ENCODE results near the gene STAP2.

The STAP2 gene

GRCh38 chr19:4316956-4317355 is 21.7 kb downstream of the STAP2 start:
- H3K36me3 ChIP-seq (ENCODE audit: control insufficient read depth, insufficient read depth, low read length), result peaks cover 8% of the 10 kb centered on the region
- H3K4me3 ChIP-seq (ENCODE audit: low read depth, low read length), result no peak overlapping the region
- no peaks in the 10 kb centered on the region for H3K4me1 ChIP-seq (ENCODE audit: control insufficient read depth, insufficient read depth, low read length)
- H3K9me3 ChIP-seq (ENCODE audit: control insufficient read depth, insufficient read depth, low read length), result no peaks in the 10 kb centered on the region
- H3K27me3 ChIP-seq (ENCODE audit: control insufficient read depth, insufficient read depth, low read length), result no peaks in the 10 kb centered on the region
- H3K9ac ChIP-seq (ENCODE audit: low read depth, low read length), result no peak overlapping the region

- H3K36me3 ChIP-seq (ENCODE audit: control insufficient read depth, insufficient read depth, low read length), result peaks cover 25% of the 10 kb centered on the region
- no peak overlapping the region for H3K9ac ChIP-seq (ENCODE audit: low read depth, low read length)
- no peaks in the 10 kb centered on the region for H3K27me3 ChIP-seq (ENCODE audit: control insufficient read depth, insufficient read depth, low read length)
Observed at GRCh38 chr19:4313847-4314490, 24.7 kb downstream of the STAP2 start.

DNA sequence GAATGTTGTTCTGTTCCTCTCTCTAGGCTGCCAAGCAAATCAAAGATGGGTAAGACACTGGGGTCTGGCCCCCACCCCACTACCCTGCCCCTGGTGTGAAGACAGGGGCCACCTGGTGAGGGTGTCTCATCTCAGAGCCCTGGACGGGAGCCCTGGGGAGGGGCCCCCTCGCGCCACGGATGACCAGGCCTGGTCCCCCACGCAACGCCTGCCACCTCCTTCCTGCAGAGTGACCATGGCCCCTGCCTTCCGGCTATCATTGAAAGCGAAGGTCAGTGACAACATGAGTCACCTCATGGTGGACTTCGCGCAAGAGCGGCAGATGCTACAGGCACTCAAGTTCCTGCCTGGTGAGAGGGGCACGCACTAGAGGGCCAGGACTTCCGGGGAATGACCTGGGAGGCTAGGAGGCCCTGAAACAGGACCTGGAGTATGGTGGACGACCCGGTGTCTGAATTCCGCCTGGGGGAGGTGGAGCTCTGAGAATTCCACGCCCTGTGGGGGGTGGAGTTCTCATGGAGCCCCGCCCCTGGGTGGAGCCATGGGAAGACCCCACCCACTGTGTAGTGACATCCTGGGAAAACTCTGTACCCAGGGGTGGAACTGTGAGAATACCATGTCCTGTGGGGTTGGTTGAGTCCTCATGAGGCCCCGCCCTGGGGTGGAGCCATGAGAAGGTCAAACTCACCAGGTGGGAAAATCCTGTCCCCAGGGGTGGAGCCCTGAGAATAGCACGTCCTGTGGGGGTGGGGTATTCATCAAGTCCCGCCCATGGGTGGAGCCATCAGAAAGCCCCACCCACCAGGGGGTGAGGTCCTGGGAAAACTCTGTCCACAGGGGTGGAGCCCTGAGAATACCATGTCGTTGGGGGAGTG is 28.1 kb downstream of the STAP2 start:
- no peaks in the 10 kb centered on the region for H3K9me3 ChIP-seq (ENCODE audit: control insufficient read depth, insufficient read depth, low read length)
- no peak overlapping the region for H3K4me3 ChIP-seq (ENCODE audit: low read depth, low read length)
- H3K27me3 ChIP-seq (ENCODE audit: control insufficient read depth, insufficient read depth, low read length), result no peaks in the 10 kb centered on the region
- H3K4me1 ChIP-seq (ENCODE audit: control insufficient read depth, insufficient read depth, low read length), result no peaks in the 10 kb centered on the region
- H3K9ac ChIP-seq (ENCODE audit: low read depth, low read length), result no peak overlapping the region
- peaks cover 30% of the 10 kb centered on the region for H3K36me3 ChIP-seq (ENCODE audit: control insufficient read depth, insufficient read depth, low read length)

More at GRCh38 chr19:4313847-4314490, 24.7 kb downstream of the STAP2 start:
- H3K4me3 ChIP-seq (ENCODE audit: low read depth, low read length), result no peak overlapping the region
- no peaks in the 10 kb centered on the region for H3K4me1 ChIP-seq (ENCODE audit: control insufficient read depth, insufficient read depth, low read length)
- no peaks in the 10 kb centered on the region for H3K9me3 ChIP-seq (ENCODE audit: control insufficient read depth, insufficient read depth, low read length)

GRCh38 chr19:4305659-4306058 is 33.0 kb downstream of the STAP2 start:
- Histone ChIP-seq H3K4me1 (ENCODE audit: control insufficient read depth, insufficient read depth, low read length) (peaks cover 3% of the 10 kb centered on the region), H3K27me3 (ENCODE audit: control insufficient read depth, insufficient read depth, low read length) (no peaks in the 10 kb centered on the region), H3K4me3 (ENCODE audit: low read depth, low read length) (no peak overlapping the region), H3K36me3 (ENCODE audit: control insufficient read depth, insufficient read depth, low read length) (peaks cover 19% of the 10 kb centered on the region), H3K9ac (ENCODE audit: low read depth, low read length) (no peak overlapping the region), H3K9me3 (ENCODE audit: control insufficient read depth, insufficient read depth, low read length) (no peaks in the 10 kb centered on the region)

DNA sequence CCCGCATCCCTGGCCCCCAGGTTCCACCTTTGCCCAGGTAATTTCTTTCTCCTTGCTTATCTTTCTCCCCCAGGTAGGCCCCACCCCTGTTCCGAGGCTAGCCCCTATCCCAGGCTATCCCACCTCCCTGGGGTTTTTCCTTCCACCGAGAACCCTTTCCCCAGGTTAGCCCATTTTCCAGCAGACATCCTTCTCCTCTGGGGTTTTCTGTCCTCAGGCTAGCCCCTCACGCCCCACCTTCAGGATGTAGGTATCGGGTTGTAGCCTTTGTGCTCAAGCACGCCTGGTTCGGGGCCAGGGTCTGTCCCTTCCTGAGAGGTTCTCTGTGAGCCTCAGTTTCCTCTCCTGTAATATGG is 33.4 kb downstream of the STAP2 start:
- Histone ChIP-seq H3K9ac (ENCODE audit: low read depth, low read length) (no peak overlapping the region), H3K4me3 (ENCODE audit: low read depth, low read length) (peak overlapping the region; percentile 33), H3K27me3 (ENCODE audit: control insufficient read depth, insufficient read depth, low read length) (no peaks in the 10 kb centered on the region), H3K4me1 (ENCODE audit: control insufficient read depth, insufficient read depth, low read length) (peaks cover 3% of the 10 kb centered on the region), H3K9me3 (ENCODE audit: control insufficient read depth, insufficient read depth, low read length) (no peaks in the 10 kb centered on the region), H3K36me3 (ENCODE audit: control insufficient read depth, insufficient read depth, low read length) (peaks cover 15% of the 10 kb centered on the region)

GRCh38 chr19:4304538-4305256 is 33.9 kb downstream of the STAP2 start, which contains the start of gene FSD1:
Gene FSD1, plus strand, starts transcription at chr19:4304598. Its CDS starts 149 bp downstream, at chr19:4304747.
- no peak within 1 kb of the TSS for H3K9ac ChIP-seq (ENCODE audit: low read depth, low read length)
- peaks cover 13% of the 10 kb centered on the region for H3K36me3 ChIP-seq (ENCODE audit: control insufficient read depth, insufficient read depth, low read length)
- H3K4me3 ChIP-seq (ENCODE audit: low read depth, low read length), result peak within 1 kb of the TSS; percentile 39
- H3K9me3 ChIP-seq (ENCODE audit: control insufficient read depth, insufficient read depth, low read length), result no peaks in the 10 kb centered on the region
- H3K4me1 ChIP-seq (ENCODE audit: control insufficient read depth, insufficient read depth, low read length), result peaks cover 3% of the 10 kb centered on the region
- H3K27me3 ChIP-seq (ENCODE audit: control insufficient read depth, insufficient read depth, low read length), result no peaks in the 10 kb centered on the region

- Histone ChIP-seq H3K36me3 (ENCODE audit: control insufficient read depth, insufficient read depth, low read length) (peaks cover 13% of the 10 kb centered on the region), H3K9me3 (ENCODE audit: control insufficient read depth, insufficient read depth, low read length) (no peaks in the 10 kb centered on the region), H3K27me3 (ENCODE audit: control insufficient read depth, insufficient read depth, low read length) (no peaks in the 10 kb centered on the region), H3K9ac (ENCODE audit: low read depth, low read length) (no peak overlapping the region), H3K4me3 (ENCODE audit: low read depth, low read length) (peak overlapping the region; percentile 39), H3K4me1 (ENCODE audit: control insufficient read depth, insufficient read depth, low read length) (peaks cover 3% of the 10 kb centered on the region)
Observed at GRCh38 chr19:4303819-4304537, 34.6 kb downstream of the STAP2 start.

DNA sequence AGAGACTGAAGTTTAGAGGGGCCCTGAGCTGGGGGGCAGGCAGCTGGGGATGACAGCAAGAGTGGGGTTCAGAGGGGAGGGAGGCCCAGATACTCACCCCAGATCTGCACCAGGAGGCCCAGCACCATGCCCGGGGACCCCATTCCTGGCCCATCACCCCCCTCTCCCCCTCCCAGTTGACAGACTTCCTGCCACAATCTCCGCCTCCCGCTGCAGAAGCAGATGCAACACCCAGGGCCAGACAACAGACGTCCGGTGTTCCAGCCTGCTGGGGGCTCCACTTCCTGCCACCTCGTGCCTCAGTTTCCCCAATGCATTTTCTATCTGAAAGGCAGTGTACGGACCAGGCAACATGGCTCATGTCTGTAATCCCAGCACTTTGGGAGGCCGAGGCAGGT is 36.4 kb downstream of the STAP2 start, which contains the start of gene TMIGD2:
TMIGD2 (minus strand) TSS at position 147 of the 398 bp plus-strand sequence; CDS start at position 143, 4 bp downstream.
- Histone ChIP-seq H3K4me3 (ENCODE audit: low read depth, low read length) (no peak within 1 kb of the TSS), H3K36me3 (ENCODE audit: control insufficient read depth, insufficient read depth, low read length) (peaks cover 6% of the 10 kb centered on the region), H3K4me1 (ENCODE audit: control insufficient read depth, insufficient read depth, low read length) (peaks cover 3% of the 10 kb centered on the region), H3K9me3 (ENCODE audit: control insufficient read depth, insufficient read depth, low read length) (no peaks in the 10 kb centered on the region), H3K27me3 (ENCODE audit: control insufficient read depth, insufficient read depth, low read length) (no peaks in the 10 kb centered on the region), H3K9ac (ENCODE audit: low read depth, low read length) (no peak within 1 kb of the TSS)

GRCh38 chr19:4301590-4302242 is 36.9 kb downstream of the STAP2 start:
- H3K9ac ChIP-seq (ENCODE audit: low read depth, low read length), result no peak overlapping the region
- H3K4me3 ChIP-seq (ENCODE audit: low read depth, low read length), result no peak overlapping the region
- peaks cover 3% of the 10 kb centered on the region for H3K4me1 ChIP-seq (ENCODE audit: control insufficient read depth, insufficient read depth, low read length)
- H3K27me3 ChIP-seq (ENCODE audit: control insufficient read depth, insufficient read depth, low read length), result no peaks in the 10 kb centered on the region
- H3K9me3 ChIP-seq (ENCODE audit: control insufficient read depth, insufficient read depth, low read length), result no peaks in the 10 kb centered on the region
- H3K36me3 ChIP-seq (ENCODE audit: control insufficient read depth, insufficient read depth, low read length), result peaks cover 1% of the 10 kb centered on the region

- no peak overlapping the region for H3K9ac ChIP-seq (ENCODE audit: low read depth, low read length)
- peaks cover 3% of the 10 kb centered on the region for H3K4me1 ChIP-seq (ENCODE audit: control insufficient read depth, insufficient read depth, low read length)
- H3K27me3 ChIP-seq (ENCODE audit: control insufficient read depth, insufficient read depth, low read length), result peaks cover 2% of the 10 kb centered on the region
- no peak overlapping the region for H3K4me3 ChIP-seq (ENCODE audit: low read depth, low read length)
- H3K9me3 ChIP-seq (ENCODE audit: control insufficient read depth, insufficient read depth, low read length), result no peaks in the 10 kb centered on the region
- no peaks in the 10 kb centered on the region for H3K36me3 ChIP-seq (ENCODE audit: control insufficient read depth, insufficient read depth, low read length)
Observed at GRCh38 chr19:4300589-4300988, 38.0 kb downstream of the STAP2 start.
